DOHH2 (cell line): Measurements from ENCODE around the gene ACAD11.
A peak's percentile ranks its signal among the peaks of the same experiment; 100 is the strongest.

Experiments used
- H3F3A ChIP-seq: fragments of 200-600 bp; sonication (generic), shearing (Covaris generic); 2 replicates; pipeline ENCODE4 v1.6.0; 2016; ENCODE audit warnings: antibody characterized with exemption, mild to moderate bottlenecking; ENCODE audit not compliant: control insufficient read depth, insufficient read depth
- H3K27ac ChIP-seq: fragments of 200-600 bp; sonication (generic); 2 replicates; pipeline ENCODE4 v1.5.1; 2014; ENCODE audit warnings: low read depth, mild to moderate bottlenecking, low read length, moderate library complexity
- H3K27me3 ChIP-seq: fragments of 200-600 bp; sonication (generic); 2 replicates; pipeline ENCODE4 v1.6.1; 2014; ENCODE audit warnings: mild to moderate bottlenecking, low read length, mixed read lengths; ENCODE audit not compliant: control insufficient read depth
- H3K36me3 ChIP-seq: fragments of 200-600 bp; sonication (generic); 2 replicates; pipeline ENCODE4 v1.6.1; 2014; ENCODE audit warnings: mild to moderate bottlenecking, low read length, moderate library complexity, mixed read lengths; ENCODE audit not compliant: control insufficient read depth
- H3K4me1 ChIP-seq: fragments of 200-600 bp; sonication (generic); 2 replicates; pipeline ENCODE4 v1.6.1; 2014; ENCODE audit warnings: mild to moderate bottlenecking, low read length, mixed read lengths; ENCODE audit not compliant: control insufficient read depth
- H3K4me2 ChIP-seq: fragments of 200-600 bp; sonication (generic); 2 replicates; pipeline ENCODE4 v1.6.0; 2014; ENCODE audit warnings: mild to moderate bottlenecking, low read length, moderate library complexity
- H3K4me3 ChIP-seq: fragments of 200-600 bp; sonication (generic); 2 replicates; pipeline ENCODE4 v1.5.1; 2014; ENCODE audit warnings: mild to moderate bottlenecking, low read length, mixed read lengths
- H3K79me2 ChIP-seq: fragments of 200-600 bp; sonication (generic); 2 replicates; pipeline ENCODE4 v1.6.1; 2014; ENCODE audit warnings: mild to moderate bottlenecking, low read length, mixed read lengths; ENCODE audit not compliant: control insufficient read depth
- H3K9me2 ChIP-seq: fragments of 200-600 bp; sonication (generic); replicated peaks from 2 replicates; pipeline ENCODE4 v1.6.1; 2014; ENCODE audit warnings: mild to moderate bottlenecking, low read length, mixed read lengths; ENCODE audit not compliant: control insufficient read depth
- H3K9me3 ChIP-seq: fragments of 200-600 bp; sonication (generic); 2 replicates; pipeline ENCODE4 v1.6.1; 2014; ENCODE audit warnings: antibody characterized with exemption, low read length, mixed read lengths; ENCODE audit not compliant: control insufficient read depth, insufficient read depth
- H4K20me1 ChIP-seq: fragments of 200-600 bp; sonication (generic); 2 replicates; pipeline ENCODE4 v1.6.0; 2014; ENCODE audit warnings: low read depth, mild to moderate bottlenecking, antibody characterized with exemption, low read length, moderate library complexity; ENCODE audit not compliant: control insufficient read depth, insufficient read depth
- EZH2phosphoT487 ChIP-seq: fragments of 200-600 bp; sonication (generic); IDR thresholded peaks from 2 replicates; pipeline ENCODE4 v1.6.1; 2017; ENCODE audit warnings: borderline replicate concordance, mild to moderate bottlenecking, antibody characterized with exemption, low read length, moderate library complexity, mixed read lengths
- TF ChIP-seq, protein P1 (sequence below): fragments of 200-600 bp; sonication (generic); IDR thresholded peaks from one replicate; pipeline ENCODE4 v1.5.1; 2014; ENCODE audit warnings: antibody characterized with exemption, mild to moderate bottlenecking, low read depth, low read length; ENCODE audit not compliant: poor library complexity, severe bottlenecking

Gene ACAD11

DNA sequence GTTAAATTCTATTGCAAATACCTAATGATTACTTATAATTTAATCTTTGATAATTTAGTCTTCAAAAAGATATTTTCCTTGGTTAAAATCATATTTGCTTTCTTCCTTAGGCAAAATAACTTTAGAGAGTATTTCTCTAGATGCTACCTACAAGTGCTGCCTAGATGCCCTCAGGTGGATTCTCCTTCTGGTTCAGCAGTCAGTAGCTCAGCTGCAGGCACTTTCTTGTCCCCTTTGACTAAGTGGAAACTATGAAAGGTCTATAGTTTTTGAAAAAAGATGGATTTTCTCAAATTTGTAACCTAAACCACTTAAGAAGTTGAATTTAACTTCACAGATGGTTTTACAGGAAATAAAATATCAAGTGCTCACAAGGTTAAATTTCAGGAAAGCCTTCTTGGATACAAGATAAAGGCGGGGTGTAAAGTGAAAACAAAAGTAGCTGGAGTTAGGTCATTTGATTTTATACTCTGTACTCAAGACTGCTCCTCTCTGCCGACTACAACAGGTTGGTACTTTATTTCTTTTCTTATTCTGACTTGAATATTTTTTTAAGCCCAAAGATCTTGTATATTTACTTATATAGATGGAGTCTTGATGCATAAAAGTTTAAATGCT, 62.7 kb downstream of the ACAD11 start, which contains the start of gene ACKR4:
TSS of gene ACKR4 (plus strand) at position 455 of the 618 bp plus-strand sequence. CDS start 3,128 bp downstream, outside the sequence.
- H3K36me3 ChIP-seq, result peaks cover 12% of the 10 kb centered on the region
- H4K20me1 ChIP-seq, result no peaks in the 10 kb centered on the region

DNA sequence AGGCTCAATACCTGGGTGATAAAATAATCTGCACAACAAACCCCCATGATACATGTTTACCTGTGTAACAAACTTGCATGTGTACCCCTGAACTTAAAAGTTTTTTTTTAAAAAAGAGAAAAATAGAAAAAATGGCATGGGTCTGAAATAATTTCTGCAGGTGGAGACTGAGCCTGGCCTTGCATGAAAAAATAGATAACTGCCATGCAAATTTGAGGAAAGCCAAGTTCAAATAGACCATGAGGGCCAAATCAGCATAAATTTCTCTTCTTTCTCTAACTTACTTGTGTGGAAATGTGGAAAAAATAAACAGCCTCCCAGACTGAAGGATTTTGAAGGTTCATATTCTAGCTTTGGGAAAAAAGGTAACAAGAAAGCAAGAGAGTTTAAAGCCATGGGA, 63.3 kb downstream of the ACAD11 start:
- Histone ChIP-seq H3K27me3 (no peaks in the 10 kb centered on the region), H3K36me3 (peaks cover 12% of the 10 kb centered on the region), H3K79me2 (peaks cover 8% of the 10 kb centered on the region), H3K4me2 (peak overlapping the region; percentile 62), H3K9me2 (no peaks in the 10 kb centered on the region), H4K20me1 (no peaks in the 10 kb centered on the region), H3F3A (no peaks in the 10 kb centered on the region), H3K27ac (peak overlapping the region; percentile 67), H3K9me3 (no peaks in the 10 kb centered on the region), H3K4me1 (peaks cover 50% of the 10 kb centered on the region), H3K4me3 (peak overlapping the region; percentile 58)
- TF ChIP-seq, protein P1, sequence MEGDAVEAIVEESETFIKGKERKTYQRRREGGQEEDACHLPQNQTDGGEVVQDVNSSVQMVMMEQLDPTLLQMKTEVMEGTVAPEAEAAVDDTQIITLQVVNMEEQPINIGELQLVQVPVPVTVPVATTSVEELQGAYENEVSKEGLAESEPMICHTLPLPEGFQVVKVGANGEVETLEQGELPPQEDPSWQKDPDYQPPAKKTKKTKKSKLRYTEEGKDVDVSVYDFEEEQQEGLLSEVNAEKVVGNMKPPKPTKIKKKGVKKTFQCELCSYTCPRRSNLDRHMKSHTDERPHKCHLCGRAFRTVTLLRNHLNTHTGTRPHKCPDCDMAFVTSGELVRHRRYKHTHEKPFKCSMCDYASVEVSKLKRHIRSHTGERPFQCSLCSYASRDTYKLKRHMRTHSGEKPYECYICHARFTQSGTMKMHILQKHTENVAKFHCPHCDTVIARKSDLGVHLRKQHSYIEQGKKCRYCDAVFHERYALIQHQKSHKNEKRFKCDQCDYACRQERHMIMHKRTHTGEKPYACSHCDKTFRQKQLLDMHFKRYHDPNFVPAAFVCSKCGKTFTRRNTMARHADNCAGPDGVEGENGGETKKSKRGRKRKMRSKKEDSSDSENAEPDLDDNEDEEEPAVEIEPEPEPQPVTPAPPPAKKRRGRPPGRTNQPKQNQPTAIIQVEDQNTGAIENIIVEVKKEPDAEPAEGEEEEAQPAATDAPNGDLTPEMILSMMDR, result no peak
- no peak for TF ChIP-seq EZH2phosphoT487

More for the DNA sequence above, 62.7 kb downstream of the ACAD11 start, which contains the start of gene ACKR4:
- H3K4me2 ChIP-seq, result peak within 1 kb of the TSS; percentile 62
- H3K79me2 ChIP-seq, result peaks cover 8% of the 10 kb centered on the region
- H3K4me1 ChIP-seq, result peaks cover 50% of the 10 kb centered on the region
- H3K9me2 ChIP-seq, result no peaks in the 10 kb centered on the region
- no peaks in the 10 kb centered on the region for H3K27me3 ChIP-seq
- TF ChIP-seq, protein P1, result no peak
- no peak for TF ChIP-seq EZH2phosphoT487
- no peaks in the 10 kb centered on the region for H3F3A ChIP-seq
- peak within 1 kb of the TSS; percentile 58 for H3K4me3 ChIP-seq
- H3K9me3 ChIP-seq, result no peaks in the 10 kb centered on the region
- peak within 1 kb of the TSS; percentile 67 for H3K27ac ChIP-seq

DNA sequence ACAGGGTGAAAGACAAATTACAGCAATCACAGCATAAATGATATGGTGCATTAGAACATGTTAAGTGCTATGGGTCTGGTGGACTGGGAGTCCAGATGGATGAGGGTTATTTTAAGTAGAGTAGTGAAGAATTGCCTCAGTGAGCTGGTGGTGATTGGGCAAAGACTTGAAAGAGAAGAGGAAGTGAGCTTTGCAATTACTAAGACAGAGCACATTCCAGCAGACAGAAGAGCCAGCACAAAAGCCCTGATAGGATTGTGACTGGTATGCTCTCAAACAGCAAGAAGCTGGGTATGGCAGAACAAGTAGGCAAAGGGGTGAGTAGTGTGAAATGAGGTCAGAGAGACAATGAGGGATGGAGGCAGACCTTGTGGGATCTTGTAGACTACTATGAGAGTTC, 64.6 kb downstream of the ACAD11 start:
- no peak for TF ChIP-seq EZH2phosphoT487
- TF ChIP-seq, protein P1, result no peak
- no peaks in the 10 kb centered on the region for H3K27me3 ChIP-seq
- no peaks in the 10 kb centered on the region for H4K20me1 ChIP-seq
- H3K4me2 ChIP-seq, result peak overlapping the region; percentile 45
- H3K4me1 ChIP-seq, result peaks cover 50% of the 10 kb centered on the region
- no peaks in the 10 kb centered on the region for H3K9me2 ChIP-seq
- peaks cover 12% of the 10 kb centered on the region for H3K36me3 ChIP-seq
- peak overlapping the region; percentile 67 for H3K27ac ChIP-seq
- peaks cover 8% of the 10 kb centered on the region for H3K79me2 ChIP-seq
- H3F3A ChIP-seq, result no peaks in the 10 kb centered on the region
- H3K9me3 ChIP-seq, result no peaks in the 10 kb centered on the region
- peak overlapping the region; percentile 27; the same call in 1 of the 2 replicates for H3K4me3 ChIP-seq
